ENCODE data around the gene CCDC24.

GRCh38 chr1:43944860-43945259 lies 46.5 kb upstream of the CCDC24 start:
- TF ChIP-seq POLR2A (IDR thresholded peaks at IDR 0.05; ENCODE audit: low read depth, low read length) (no peak), CTCF (IDR thresholded peaks at IDR 0.05; ENCODE audit: extremely low read depth in 1 of 2, insufficient read depth in 1 of 2, low read depth in 1 of 2, low read length in 2 of 2) (no peak), JUN (IDR thresholded peaks at IDR 0.05; ENCODE audit: borderline replicate concordance, insufficient read depth, insufficient read length, low read depth) (no peak), EZH2 (IDR thresholded peaks at IDR 0.05; ENCODE audit: borderline replicate concordance, low read depth, low read length, severe bottlenecking) (no peak), MAX (IDR thresholded peaks at IDR 0.05; ENCODE audit: insufficient read depth, insufficient read length) (no peak)

Measured in endothelial cell of umbilical vein (primary cell).